Activated CD4-positive, alpha-beta T cell treated with anti-CD3 and anti-CD28 coated beads, Interleukin-2, Interleukin-4, amounts not matched to agents 100 ng/mL and 50 ng/mL, durations not matched to agents 16 hours and 8 hours (primary cell): ENCODE results near the gene TTC21A.
"Not testable (repeated sequence)": the region's sequence is repeated elsewhere in the genome, so short reads cannot be mapped to it uniquely, and the experiment has no call there.

Source experiments
- DNase-seq: peaks from one replicate; pipeline ENCODE4 v3.0.0-alpha.2; 2020; ENCODE audit warnings: low spot score

The TTC21A gene

GRCh38 chr3:39107388-39108199 lies at the start of gene TTC21A, which contains the start of gene GORASP1:
Gene TTC21A (plus strand): TSS chr3:39107680. CDS start chr3:39107838, 158 bp downstream.
Gene GORASP1 (minus strand): TSS chr3:39107627. CDS start chr3:39107541, 86 bp downstream.
- DNase-seq = peak; percentile 71

DNA sequence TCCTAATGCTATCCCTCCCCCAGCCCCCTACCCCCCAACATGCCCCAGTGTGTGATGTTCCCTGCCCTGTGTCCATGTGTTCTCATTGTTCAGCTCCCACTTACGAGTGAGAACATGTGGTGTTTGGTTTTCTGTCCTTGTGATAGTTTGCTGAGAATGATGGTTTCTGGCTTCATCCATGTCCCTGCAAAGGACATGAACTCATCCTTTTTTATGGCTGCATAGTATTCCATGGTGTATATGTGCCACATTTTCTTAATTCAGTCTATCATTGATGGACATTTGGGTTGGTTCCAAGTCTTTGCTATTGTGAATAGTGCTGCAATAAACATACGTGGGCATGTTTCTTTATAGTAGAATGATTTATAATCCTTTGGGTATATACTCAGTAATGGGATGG lies 46.3 kb upstream of the TTC21A start:
- DNase-seq = not testable (repeated sequence)

DNA sequence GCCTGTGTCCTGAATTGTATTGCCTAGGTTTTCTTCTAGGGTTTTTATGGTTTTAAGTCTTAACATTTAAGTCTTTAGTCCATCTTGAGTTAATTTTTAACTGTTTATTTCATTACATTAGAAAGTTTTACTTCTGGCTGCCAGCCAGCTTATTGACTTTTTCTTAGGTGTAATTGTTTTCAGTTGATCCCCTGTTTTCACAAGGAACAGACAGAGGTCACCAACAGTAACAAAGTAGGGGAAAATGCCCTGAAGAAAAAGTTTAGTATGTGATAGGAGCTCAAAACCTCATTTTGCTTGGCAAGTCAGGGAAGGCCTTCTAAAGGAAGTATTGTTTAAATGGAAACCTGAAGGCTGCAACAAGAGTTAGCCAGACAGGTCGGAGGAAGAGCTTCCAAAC lies 45.3 kb upstream of the TTC21A start:
- no peak for DNase-seq

DNA sequence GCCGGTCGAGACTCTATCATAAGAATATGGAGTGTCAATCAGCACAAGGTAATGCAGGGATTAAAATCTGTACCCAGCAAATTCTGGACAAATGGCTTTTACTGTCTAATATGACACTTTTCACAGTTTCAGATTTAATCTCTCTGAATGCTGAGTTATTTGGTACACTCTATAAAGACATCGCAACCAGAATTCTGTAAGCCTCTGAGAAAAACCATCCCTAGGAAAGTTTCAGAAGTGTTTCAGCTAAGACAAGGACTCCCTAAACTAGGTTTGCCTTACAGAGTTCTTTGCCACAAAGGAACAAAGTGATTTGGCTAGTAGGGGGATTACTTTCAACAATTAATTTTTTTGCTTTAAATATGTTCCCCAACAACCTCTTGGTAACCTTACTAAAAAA lies 44.3 kb upstream of the TTC21A start:
- peak; percentile 46 for DNase-seq

DNA sequence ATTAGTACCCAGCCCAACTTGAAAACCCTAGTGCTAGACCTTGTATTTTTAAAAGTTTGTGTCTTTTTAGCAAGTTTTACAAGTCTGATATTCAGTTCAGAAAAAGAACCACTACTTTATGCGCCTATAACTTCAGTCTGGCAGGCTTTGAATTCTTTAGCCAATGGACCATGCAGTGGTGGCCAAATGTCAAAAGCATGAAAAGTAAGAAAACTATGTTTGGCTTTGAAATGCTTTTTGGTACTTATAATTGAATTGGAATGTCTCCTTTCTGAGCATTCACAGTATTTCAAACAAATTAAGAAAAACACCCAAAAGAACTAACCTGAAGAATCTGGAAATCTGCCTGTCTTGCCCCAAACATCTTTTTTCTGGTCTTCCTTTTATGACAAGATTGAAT lies 42.8 kb upstream of the TTC21A start:
- DNase-seq = no peak

DNA sequence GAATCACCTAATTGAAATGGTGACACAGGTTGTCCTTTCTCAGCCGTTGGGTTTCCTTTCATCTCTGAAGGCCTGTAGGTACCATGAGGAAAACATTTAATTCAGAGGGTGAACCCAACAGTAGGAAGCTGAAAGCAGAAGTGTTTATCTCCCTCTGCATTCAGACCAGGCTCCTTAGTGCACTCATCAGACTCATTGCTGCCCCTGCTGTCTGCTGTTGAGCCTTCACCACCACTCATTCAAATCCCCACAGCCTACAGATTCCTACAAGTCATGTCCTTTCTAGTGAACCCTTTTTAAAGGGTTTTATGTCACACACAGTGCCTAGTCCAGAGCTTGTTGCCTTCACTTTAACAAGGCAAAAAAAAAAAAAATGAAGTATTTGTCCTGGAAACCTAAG lies 42.3 kb upstream of the TTC21A start:
- DNase-seq = peak; percentile 56

GRCh38 chr3:39067286-39067685 lies 40.2 kb upstream of the TTC21A start:
- no peak for DNase-seq

GRCh38 chr3:39068556-39068955 lies 38.9 kb upstream of the TTC21A start:
- DNase-seq = no peak

DNA sequence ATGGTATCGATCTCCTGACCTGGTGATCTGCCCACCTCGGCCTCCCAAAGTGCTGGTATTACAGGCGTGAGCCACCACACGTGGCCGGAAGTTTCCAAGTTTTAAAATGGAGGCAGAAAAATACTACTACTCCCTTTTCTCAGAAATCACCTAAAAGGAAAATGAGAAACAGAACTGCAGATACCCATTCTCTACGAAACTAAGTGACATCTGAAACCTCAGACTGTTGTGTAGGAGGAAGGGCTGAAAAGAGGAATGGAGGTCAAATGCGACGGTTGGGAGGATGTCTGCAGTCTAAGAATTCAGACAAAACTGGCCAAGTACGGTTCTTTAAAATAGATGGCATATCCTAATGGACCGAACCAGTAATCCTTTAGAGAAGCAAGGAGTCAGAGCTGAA lies 31.6 kb upstream of the TTC21A start:
- peak; percentile 11 for DNase-seq

DNA sequence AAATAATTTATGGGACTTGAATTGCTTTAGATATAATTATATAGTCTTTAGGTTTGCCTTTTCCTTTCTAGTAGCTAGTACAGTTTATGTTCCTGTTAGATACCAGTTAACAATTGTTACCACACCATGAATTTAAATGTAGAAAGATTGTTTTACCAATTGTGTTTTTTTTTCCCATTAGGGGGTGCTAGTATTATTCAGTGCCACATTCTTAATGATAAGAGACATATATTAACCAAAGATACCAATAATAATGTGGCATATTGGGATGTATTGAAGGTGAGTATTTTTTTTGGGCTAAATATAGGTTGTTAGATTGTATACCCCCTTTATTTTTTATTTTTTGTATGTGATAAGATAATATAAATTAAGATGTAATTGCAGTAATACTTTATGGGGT lies 27.9 kb upstream of the TTC21A start:
- no peak for DNase-seq

GRCh38 chr3:39080026-39080425 lies 27.5 kb upstream of the TTC21A start:
- DNase-seq = no peak

- DNase-seq = no peak
These were observed 24.7 kb upstream of the TTC21A start for GRCh38 chr3:39082666-39083313.

GRCh38 chr3:39086144-39086543 lies 21.3 kb upstream of the TTC21A start:
- no peak for DNase-seq

GRCh38 chr3:39088456-39088855 lies 19.0 kb upstream of the TTC21A start:
- DNase-seq = no peak

DNA sequence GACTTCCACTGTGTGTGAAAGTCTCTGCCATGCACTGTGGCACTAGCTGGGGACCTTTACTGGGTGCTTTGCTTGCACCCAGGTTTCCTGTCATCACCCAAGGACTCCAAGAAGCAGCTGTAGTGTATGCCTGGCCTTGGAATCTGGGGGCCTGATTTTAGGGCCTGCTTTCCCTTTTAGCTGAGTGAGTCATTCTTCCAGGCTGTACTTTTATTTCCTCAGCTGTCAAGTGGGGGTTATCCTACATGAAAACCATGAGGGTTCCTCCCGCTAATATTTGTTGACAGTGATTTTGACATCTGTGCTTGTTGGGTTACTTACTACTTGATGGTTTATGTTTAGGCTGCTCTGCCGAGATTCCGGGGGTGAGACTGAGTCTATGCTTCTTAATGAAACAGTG lies 18.6 kb upstream of the TTC21A start:
- no peak for DNase-seq

- no peak for DNase-seq
These were observed 16.6 kb upstream of the TTC21A start for GRCh38 chr3:39090922-39091321.

DNA sequence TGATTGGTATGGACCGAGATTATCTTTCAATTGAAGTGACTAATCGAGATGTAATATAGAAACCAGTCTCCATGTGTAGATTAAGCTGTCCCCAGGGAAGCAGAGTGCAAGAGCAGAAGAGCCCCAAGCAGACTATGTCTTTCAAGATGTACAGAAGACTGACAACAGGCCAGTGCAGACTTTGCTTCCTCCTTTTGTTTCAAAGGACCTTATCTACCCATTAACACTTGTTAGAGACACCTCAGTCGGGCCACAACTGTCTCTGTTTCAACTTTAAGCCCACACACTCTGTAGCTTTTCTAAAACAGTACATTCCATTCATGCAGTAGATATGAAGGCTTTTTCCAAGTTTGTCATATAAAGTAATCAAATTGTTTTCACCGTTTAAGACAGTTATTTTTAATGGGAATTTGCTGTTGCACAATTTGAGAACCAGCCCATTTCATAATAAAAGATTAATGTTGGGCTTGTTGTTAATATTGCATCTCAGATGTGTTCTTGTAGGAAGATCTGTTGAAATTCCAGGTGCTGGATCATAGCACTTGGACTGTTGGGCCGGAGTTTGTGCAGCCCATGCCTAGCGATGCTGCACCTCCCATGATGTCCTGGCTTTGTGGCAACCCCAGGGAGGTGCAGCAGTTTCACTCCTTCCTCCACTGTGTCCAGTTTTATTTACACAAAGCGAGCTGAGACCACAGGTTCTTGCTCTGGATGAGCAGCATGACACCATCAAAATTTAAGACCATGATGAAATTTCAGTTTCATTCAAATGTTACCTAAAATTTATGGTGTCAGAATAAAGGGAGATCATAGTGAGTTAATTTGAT lies 12.4 kb upstream of the TTC21A start:
- no peak for DNase-seq

DNA sequence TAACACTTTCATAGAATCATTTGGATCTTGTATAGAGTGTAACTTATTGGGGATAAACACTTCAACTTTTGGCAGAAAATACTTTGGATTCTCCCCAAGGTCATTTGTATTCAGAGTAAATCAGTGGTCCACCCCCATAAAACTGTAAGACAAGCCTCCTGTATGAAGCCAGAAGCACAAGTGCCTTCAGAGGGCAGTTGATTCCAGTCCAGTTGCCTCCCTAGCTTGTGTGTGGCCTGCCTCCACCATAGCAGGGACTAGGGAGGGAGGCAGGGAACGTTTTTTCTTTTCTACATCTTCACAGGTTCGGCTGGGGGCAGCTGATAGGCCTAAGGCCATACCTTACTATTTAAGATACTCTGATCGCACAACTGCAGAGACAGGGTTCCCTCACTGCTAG lies 11.7 kb upstream of the TTC21A start:
- no peak for DNase-seq

- DNase-seq = no peak
These were observed 10.7 kb upstream of the TTC21A start for GRCh38 chr3:39096775-39097174.

- no peak for DNase-seq
These were observed 9.6 kb upstream of the TTC21A start for GRCh38 chr3:39097716-39098472.

DNA sequence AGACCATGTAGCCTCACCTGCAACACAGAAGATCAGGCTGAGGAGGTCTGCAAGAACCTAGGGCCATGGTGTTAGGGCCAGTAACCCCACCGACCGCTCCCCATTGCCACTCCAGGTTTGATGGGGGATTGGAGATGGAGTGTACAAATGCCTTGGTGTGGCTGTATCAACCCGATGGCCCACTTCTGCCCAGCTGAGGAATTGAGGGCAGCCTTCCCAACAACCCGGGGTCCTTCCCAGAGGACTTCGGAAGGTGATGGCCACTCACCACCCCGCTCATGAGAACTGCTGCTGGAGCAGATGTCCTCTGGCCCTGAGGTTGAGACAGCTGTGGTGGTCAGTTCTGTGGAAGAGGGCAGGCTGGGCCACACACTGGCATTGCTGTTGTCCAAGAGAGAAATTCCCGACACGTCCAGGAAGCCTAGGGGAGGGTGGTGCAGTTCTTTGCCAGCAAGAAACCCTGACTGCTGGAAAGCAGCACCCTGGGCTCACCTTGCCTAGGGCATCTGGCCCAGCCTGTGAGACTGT lies 8.9 kb upstream of the TTC21A start:
- no peak for DNase-seq

DNA sequence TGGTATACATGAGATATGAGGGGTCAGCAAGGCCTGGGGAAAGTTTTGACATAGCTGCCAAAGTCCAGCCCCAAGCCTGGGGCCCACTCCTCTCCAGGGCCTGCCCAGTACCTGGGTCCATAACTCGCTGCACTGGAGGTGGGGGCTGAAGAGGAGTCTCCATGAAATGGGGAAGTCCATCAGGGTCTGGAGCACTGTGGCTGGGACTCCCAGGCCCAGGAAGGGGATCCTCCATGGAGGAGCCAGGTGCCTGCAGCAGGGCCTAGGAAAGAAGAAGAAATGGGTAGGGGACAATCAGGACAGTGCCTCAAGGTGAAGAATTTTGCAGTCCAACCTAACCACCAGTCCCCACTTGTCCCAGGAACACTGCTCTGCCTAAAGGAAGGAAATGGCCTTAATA lies 8.2 kb upstream of the TTC21A start:
- DNase-seq = no peak
